Ectodermal cell (in vitro differentiated cells): ENCODE measurements around the gene RPE65. TPM values are rescaled to one million over a fixed set of nuclear protein-coding genes. Genes with fewer than 3 reads are reported as not detected.
"Not testable (repeated sequence)": the region's sequence is repeated elsewhere in the genome, so short reads cannot be mapped to it uniquely, and the experiment has no call there.

Source experiments
- H3K27ac ChIP-seq: 2 replicates; pipeline ENCODE4 v1.7.0; 2013; ENCODE audit warnings: mild to moderate bottlenecking, low read depth, low read length; ENCODE audit not compliant: insufficient read depth, poor library complexity, severe bottlenecking
- H3K27me3 ChIP-seq: 2 replicates; pipeline ENCODE4 v1.7.0; 2013; ENCODE audit warnings: mild to moderate bottlenecking, low read length; ENCODE audit not compliant: insufficient read depth, control insufficient read depth, poor library complexity, severe bottlenecking
- H3K36me3 ChIP-seq: one replicate; pipeline ENCODE4 v1.7.0; 2013; ENCODE audit warnings: low read length; ENCODE audit not compliant: control insufficient read depth, insufficient read depth
- H3K4me1 ChIP-seq: one replicate; pipeline ENCODE4 v1.7.0; 2013; ENCODE audit warnings: low read length; ENCODE audit not compliant: control insufficient read depth, insufficient read depth
- H3K4me3 ChIP-seq: 2 replicates; pipeline ENCODE4 v1.7.0; 2013; ENCODE audit warnings: low read depth, low read length, control low read depth; ENCODE audit not compliant: insufficient read depth
- H3K9me3 ChIP-seq: 2 replicates; pipeline ENCODE4 v1.7.0; 2013; ENCODE audit warnings: mild to moderate bottlenecking, low read length, moderate library complexity; ENCODE audit not compliant: control insufficient read depth
- WGBS, 2 experiments: methylation state at CpG; one replicate each; pipeline ENCODE4 v1.1.7; 2013; ENCODE audit warnings: missing lambda C conversion rate in 2 of 2; 5-methylcytosine and 5-hydroxymethylcytosine counted together
- polyA plus RNA-seq, 4 experiments: library from polyadenylated mRNA; stranded (reverse); fragments of 50-300 nt; gene quantifications; one replicate each; pipeline ENCODE4 v1.2.3, GENCODE V29; 2013

RPE65 gene
- 0.59 TPM for polyA plus RNA-seq (2013, experiment 1 of 4)
- polyA plus RNA-seq (2013, experiment 2 of 4): 0.57 TPM
- polyA plus RNA-seq (2013, experiment 3 of 4): 0.48 TPM
- polyA plus RNA-seq (2013, experiment 4 of 4): 0.24 TPM

DNA sequence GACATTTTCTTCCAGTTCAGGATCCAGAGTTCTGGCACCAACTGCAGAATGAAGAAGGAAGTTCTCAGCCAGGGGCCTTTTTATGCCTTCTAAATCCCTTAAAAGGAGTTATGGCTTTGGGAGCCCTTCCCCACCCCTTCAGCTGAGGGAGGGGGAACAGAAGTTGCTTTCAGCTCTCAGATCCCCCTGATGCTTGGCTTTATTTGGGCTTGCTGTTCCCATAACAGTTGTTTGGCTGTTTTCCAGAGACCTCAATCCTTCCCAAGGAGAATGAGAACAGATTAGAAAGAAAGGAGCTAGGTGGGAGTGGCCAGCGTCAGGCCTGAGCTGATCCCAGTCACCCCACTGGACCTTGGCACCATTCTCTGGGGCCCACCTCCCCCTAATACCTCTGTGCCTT lies at the start of gene RPE65:
RPE65 (minus strand) TSS at position 54 of the 400 bp plus-strand sequence; CDS start at position 5, 49 bp downstream.
- Histone ChIP-seq H3K36me3 (no peaks in the 10 kb centered on the region), H3K9me3 (no peaks in the 10 kb centered on the region), H3K4me1 (no peaks in the 10 kb centered on the region), H3K4me3 (no peak within 1 kb of the TSS), H3K27ac (no peak within 1 kb of the TSS), H3K27me3 (no peaks in the 10 kb centered on the region)
- 80 to 83% methylated on average over 1 of the region's 1 CpG for whole genome bisulfite sequencing, 2 experiments

DNA sequence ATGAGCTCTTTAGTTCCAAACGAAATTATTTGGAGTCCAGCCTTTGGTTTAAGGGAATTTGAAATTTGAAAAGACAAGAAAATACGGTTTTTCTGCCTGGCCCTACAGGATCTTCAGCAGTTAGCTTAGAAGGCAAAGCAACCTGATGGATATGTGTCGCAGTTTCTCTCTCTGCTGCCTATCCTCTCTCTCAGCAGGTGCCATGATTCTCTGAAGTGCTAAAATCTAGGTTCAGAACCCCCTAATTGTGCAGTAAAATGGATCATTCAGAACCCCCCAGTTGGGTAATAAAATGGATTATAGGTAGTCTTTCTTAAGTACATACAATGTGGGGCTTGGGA lies 47.6 kb upstream of the RPE65 start:
- H3K4me3 ChIP-seq: peak overlapping the region; percentile 94
- no peaks in the 10 kb centered on the region for H3K9me3 ChIP-seq
- H3K4me1 ChIP-seq: peaks cover 20% of the 10 kb centered on the region
- peak overlapping the region; percentile 36 for H3K27ac ChIP-seq
- H3K27me3 ChIP-seq: no peaks in the 10 kb centered on the region
- H3K36me3 ChIP-seq: no peaks in the 10 kb centered on the region
- WGBS, 2 experiments: 13 to 17% methylated on average over 3 of the region's 3 CpGs

DNA sequence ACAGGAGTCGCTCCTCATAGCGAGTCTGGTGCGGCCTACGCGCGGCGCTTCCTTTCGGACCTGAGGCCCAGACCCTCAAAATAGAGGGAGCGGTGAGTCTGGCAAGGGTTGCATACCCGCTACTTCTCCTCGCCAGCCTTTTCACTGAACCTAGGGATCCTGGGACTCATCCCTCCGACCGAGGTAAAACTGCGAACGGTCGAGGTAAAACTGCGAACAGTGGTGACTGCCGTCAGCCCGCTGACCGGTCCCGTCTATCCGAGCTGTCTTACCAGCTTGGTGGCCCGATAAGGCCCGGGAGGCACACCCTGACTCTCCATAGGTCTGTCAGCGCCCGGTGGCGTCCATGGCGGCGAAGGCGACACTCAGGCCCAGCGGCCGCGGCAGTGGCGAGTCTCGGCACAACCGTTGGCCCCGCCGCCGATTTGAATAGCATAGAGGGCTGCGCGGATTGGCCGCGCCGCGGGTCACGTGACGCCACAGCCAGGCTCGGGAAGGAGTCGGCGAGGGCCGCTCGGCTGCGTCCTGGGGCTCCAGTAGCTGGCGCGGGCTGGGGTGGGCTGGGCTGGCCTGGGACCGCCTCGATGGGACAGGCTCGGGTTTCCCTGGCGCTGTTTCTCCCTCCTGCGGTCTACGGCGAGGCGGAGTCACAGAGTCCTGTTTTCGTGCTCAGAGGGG lies 47.1 kb upstream of the RPE65 start, which contains the start of gene DEPDC1:
DEPDC1 (minus strand) TSS at position 403 of the 678 bp plus-strand sequence; CDS start at position 320, 83 bp downstream.
- 0% methylated on average over 64 of the region's 64 CpGs for WGBS, 2 experiments
- H3K36me3 ChIP-seq: peaks cover 2% of the 10 kb centered on the region
- H3K4me1 ChIP-seq: peaks cover 20% of the 10 kb centered on the region
- H3K27me3 ChIP-seq: no peaks in the 10 kb centered on the region
- H3K9me3 ChIP-seq: no peaks in the 10 kb centered on the region
- H3K4me3 ChIP-seq: peak within 1 kb of the TSS; percentile 94
- peak within 1 kb of the TSS; percentile 52 for H3K27ac ChIP-seq

DNA sequence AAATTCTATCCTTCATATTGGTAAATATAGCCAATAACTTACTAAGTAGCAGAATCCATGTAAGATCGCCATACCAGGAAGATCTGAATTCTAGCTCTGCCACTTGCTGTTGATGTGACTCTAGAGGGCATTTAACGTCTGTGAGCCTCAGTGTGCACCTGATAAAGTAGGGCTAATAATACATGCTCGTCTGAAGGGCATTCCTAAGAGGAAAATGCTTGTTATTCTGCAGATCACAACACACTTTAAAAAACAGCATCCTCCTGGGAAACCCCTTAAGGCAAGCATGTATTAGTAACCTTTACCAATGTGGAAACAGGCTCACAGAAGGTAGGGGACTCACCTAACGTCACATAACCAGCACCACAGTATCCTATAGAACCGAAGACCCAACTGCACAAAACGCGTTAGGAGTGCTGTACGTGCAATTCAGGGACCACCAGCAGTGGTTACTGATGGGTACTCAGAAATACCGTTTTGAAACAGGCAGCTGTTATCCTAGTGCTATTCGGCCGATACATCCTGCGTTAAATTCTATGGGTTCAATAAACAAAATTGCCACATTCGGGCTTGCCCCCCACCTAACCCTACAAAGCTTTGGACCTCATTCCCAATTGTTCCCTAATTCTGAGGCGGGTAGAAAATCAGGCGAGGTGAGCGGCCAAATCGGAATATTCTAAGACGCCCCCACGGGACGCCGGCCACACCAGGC lies 46.4 kb upstream of the RPE65 start:
- WGBS, 2 experiments: 5 to 6% methylated on average over 21 of the region's 21 CpGs

DNA sequence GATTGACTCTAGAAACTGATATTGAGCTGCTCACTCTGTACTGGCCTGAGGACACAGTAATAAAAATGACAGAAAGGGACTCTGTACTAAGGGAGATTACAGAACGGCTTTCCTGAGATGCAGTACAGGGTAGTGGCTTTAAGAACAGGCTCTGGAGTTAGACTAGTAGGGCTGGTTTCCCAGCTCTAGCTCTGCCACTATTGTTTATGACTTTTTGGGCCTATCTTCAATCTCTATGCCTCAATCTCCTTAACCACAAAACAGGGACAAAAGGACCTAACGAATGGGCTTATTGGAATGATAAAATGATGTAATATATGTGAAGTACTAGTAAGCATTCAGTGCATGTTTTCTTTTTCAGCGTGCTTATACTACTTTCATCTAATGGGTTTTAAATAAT lies 45.8 kb upstream of the RPE65 start:
- WGBS, 2 experiments: 66 to 80% methylated on average over 2 to 3 of the region's 3 CpGs
- Histone ChIP-seq H3K36me3 (peaks cover 13% of the 10 kb centered on the region), H3K27me3 (no peaks in the 10 kb centered on the region), H3K9me3 (no peaks in the 10 kb centered on the region), H3K4me1 (peaks cover 20% of the 10 kb centered on the region), H3K4me3 (peak overlapping the region; percentile 94), H3K27ac (no peak overlapping the region)

More for the DNA sequence above, 46.4 kb upstream of the RPE65 start:
- Histone ChIP-seq H3K27me3 (no peaks in the 10 kb centered on the region), H3K9me3 (no peaks in the 10 kb centered on the region), H3K27ac (peak overlapping the region; percentile 52), H3K4me1 (peaks cover 20% of the 10 kb centered on the region), H3K4me3 (peak overlapping the region; percentile 94), H3K36me3 (peaks cover 7% of the 10 kb centered on the region)

DNA sequence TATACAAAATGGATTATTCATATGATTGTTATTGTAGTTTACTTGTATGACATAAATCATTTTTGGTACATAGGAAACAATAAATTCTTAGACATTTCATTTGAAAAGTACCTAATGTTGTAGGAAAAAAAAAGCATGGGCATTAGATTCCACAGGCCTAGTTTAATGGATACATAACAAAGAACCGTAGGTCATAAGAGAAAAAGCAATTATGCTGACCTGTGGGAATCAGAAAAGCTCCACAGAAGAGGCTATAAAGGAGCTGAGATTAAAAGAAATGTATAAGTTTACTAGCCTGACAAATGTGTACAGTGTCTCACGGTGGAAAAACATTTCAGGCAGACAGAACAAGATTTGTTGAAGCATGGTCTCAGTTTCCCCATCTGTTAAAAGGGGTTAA lies 43.4 kb upstream of the RPE65 start:
- H3K36me3 ChIP-seq: peaks cover 19% of the 10 kb centered on the region
- WGBS, 2 experiments: 74 to 79% methylated on average over 2 of the region's 2 CpGs
- no peak overlapping the region for H3K4me3 ChIP-seq
- peaks cover 20% of the 10 kb centered on the region for H3K4me1 ChIP-seq
- H3K27ac ChIP-seq: no peak overlapping the region
- H3K27me3 ChIP-seq: no peaks in the 10 kb centered on the region
- H3K9me3 ChIP-seq: no peaks in the 10 kb centered on the region

DNA sequence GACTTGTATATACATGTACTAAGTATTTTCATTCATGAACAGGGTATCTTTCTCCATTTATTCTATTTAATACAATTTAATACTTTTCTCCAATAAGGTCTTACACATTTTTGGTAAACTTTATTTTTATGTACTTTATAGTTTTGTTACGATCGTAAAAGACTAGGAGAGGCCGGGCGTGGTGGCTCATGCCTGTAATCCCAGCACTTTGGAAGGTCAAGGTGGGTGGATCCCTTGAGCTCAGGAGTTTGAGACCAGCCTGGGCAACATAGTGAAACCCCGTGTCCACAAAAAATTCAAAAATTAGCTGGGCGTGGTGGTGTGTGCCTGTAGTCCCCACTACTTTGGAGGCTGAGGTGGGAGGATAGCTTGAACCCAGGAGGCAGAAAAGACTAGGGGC lies 42.5 kb upstream of the RPE65 start:
- peaks cover 24% of the 10 kb centered on the region for H3K36me3 ChIP-seq
- H3K4me3 ChIP-seq, H3K27me3 ChIP-seq, H3K9me3 ChIP-seq, H3K27ac ChIP-seq: not testable (repeated sequence)
- WGBS, 2 experiments: 94 to 96% methylated on average over 6 of the region's 6 CpGs
- peaks cover 13% of the 10 kb centered on the region for H3K4me1 ChIP-seq

DNA sequence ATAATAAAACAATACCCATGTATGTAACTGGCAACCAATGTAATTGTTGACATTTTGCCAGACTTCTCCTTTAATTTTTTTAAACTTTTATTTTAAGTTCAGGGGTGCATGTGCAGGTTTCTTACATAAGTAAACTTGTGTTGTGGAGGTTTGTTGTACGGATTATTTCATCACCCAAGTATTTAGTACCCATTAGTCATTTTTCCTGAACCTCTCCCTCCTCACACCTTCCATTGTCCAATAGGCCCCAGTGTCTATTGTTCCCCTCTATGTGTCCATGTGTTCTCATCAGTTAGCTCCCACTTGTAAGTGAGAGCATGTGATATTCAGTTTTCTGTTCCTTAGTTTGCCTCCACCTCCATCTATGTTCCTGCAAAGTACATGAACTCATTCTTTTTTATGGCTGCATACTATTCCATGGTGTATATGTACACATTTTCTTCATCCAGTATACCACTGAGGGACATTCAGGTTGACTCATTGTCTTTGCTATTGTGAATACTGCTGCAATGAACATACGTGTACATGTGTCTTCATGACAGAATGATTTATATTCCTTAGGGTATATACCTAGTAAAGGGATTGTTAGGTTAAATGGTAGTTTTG lies 40.4 kb upstream of the RPE65 start:
- Histone ChIP-seq H3K27me3 (no peaks in the 10 kb centered on the region), H3K4me1 (peaks cover 8% of the 10 kb centered on the region), H3K36me3 (peaks cover 24% of the 10 kb centered on the region), H3K4me3 (no peak overlapping the region), H3K9me3 (no peaks in the 10 kb centered on the region), H3K27ac (no peak overlapping the region)
- 78 to 91% methylated on average over 1 of the region's 2 CpGs for WGBS, 2 experiments

DNA sequence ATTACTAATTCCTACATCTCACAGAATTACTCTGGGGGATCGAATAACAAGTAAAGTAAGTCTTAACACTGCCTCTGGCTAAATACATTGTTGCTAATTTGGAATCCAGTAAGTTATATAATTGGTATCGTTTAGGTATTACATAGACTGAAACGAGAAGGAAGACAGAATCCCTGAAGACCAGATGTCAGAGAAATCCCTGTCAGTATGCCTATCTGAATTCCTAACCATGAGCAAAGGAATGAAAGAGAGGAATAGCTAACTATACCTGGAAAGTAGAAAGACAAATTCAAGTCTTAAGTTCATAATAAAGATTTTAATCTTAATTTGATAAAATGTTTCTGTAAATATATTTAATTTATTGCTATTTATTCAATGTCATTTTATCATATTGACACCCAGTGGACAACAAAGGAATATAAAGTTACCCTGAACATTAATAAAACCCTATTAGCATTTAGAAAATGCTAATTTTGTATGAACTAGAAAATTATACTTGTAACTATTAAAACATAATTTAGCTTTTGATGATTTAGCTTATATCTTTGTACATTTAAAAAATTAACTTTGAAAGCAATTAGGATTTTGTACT lies 35.8 kb upstream of the RPE65 start:
- H3K27ac ChIP-seq: no peak overlapping the region
- H3K4me1 ChIP-seq: no peaks in the 10 kb centered on the region
- 85 to 88% methylated on average over 2 to 3 of the region's 3 CpGs for WGBS, 2 experiments
- no peak overlapping the region for H3K4me3 ChIP-seq
- no peaks in the 10 kb centered on the region for H3K27me3 ChIP-seq
- peaks cover 30% of the 10 kb centered on the region for H3K36me3 ChIP-seq
- H3K9me3 ChIP-seq: no peaks in the 10 kb centered on the region

DNA sequence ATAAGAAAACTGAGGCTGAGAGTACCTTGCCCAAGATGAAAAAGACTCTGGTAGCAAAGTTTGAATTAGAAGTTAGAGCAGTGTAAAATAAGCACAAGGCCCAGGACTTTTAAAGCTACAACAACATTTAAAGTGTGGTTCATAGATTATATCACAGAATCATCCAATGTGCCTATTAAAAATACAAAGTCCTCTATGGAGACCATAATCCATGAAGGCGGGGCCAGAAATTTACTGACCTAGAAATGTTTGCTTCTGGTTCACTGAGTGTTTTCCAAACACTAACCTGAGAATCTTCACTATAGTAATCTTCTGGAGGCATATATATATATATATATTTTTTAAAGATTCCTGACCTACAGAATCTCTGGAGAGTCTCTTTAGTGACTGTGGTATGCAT lies 34.9 kb upstream of the RPE65 start:
- Histone ChIP-seq H3K9me3 (no peaks in the 10 kb centered on the region), H3K36me3 (peaks cover 29% of the 10 kb centered on the region), H3K27me3 (no peaks in the 10 kb centered on the region), H3K4me3 (no peak overlapping the region), H3K4me1 (no peaks in the 10 kb centered on the region), H3K27ac (no peak overlapping the region)
- WGBS, 2 experiments: 100% methylated on average over 1 of the region's 1 CpG
